ENCODE measurements around the gene GK.
A peak's percentile ranks its signal among the peaks of the same experiment; 100 is the strongest.
"Not testable (repeated sequence)": the region's sequence is repeated elsewhere in the genome, so short reads cannot be mapped to it uniquely, and the experiment has no call there.

Gene GK

DNA sequence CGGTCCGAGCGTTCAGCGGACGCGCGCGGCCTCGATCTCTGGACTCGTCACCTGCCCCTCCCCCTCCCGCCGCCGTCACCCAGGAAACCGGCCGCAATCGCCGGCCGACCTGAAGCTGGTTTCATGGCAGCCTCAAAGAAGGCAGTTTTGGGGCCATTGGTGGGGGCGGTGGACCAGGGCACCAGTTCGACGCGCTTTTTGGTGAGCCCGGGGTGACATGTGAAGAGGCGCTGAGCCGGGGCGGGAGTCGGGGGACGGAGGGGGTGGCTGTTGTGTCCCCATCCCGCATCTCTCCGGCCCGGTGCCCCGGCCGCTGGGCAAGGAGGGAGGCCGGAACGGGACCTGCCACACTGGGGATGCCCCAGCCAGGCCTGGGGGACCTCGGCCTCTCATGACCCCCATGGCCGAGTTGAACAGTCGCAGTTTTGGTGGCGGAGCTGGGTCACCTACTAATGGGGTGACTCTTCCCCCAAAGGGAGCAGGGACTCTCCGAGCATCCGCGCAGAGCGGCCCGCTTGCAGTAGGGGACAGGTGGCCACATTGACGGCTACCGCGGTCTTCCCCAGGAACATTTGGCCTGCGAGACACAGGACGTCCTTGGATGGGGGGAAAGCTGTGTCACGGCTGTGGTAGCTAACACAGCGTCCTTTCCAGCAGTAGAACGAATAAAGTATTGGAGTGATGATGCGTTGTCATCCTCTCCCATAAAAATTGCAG, at the start of gene GK:
TSS of gene GK (plus strand) at position 9 of the 717 bp plus-strand sequence. CDS start at position 124, 115 bp downstream.
- no peak for DNase-seq

- DNase-seq = no peak
These were observed 46.1 kb upstream of the GK start for GRCh38 chrX:30607155-30607554.

DNA sequence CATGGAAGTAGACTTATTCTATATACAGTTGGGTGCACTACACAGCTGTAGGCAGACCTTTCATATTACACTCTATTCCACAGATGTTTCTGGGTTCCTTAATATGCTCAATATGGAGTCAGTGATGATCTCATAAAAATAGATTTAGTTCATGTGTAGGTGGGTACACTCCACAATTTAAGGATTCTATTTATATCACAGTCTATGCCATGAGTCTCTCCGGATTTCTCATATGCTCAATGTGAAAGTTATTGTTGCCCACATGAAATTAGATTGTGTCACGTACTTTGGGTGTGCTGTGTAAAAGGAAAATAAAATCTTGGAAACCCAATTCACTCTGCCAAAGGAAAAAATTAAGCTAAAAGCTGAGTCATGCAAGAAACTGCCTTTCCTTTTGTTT, 43.2 kb upstream of the GK start:
- DNase-seq = no peak

DNA sequence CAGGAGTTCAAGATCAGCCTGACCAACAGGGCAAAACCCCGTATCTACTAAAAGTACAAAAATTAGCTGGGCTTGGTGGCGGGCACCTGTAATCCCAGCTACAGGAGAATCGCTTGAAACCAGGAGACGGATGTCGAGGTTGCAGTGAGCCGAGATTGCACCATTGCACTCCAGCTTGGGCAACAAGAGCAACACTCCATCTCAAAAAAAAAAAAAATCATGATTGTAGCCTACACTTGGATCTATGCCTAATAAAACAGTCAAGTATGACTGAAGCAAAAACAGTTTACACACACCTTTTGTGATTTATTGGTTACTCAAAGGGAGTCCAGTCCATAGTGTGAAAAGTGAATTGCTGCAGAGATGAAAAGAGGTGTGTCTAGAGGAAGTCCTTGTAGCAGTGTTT, 41.0 kb upstream of the GK start:
- DNase-seq = no peak

DNA sequence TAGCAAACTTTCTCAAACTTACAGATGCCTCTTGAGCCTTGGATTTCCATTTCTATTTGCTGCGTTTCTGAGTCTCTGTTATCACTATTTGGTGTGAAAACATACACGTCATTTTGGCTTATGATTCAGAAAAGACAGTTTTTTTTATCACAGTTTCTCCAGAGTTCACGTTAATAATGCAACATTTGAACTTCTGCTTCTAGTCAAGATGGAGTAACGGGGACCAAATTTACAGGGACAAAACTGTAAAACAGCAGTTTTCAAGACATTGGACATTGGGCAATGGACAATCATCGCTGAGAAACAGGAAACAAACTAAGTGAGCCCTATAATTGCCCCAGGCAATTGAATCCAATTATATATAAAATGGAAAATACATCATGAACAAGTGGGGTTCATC, 39.5 kb upstream of the GK start:
- no peak for DNase-seq

DNA sequence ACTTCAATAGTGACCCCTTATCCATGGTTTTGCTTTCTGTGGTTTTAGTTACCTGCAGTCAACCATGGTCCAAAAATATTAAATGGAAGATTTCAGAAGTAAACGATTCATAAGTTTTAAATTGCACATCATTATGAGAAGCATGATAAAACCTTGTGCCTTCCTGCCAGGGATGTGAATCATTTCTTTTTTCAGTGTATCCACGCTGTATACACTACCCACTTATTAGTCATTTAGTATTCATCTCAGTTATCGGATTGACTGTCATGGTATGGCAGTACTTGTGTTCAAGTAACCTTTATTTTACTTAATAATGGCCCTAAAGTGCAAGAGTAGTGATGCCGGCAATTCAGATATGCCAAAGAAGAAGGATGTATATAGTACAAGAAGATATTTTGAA, 38.0 kb upstream of the GK start:
- DNase-seq = no peak

- no peak for DNase-seq
These were observed 35.0 kb upstream of the GK start for GRCh38 chrX:30618160-30618765.

- DNase-seq = no peak
These were observed 33.1 kb upstream of the GK start for GRCh38 chrX:30620125-30620524.

- peak; percentile 44 for DNase-seq
These were observed 32.1 kb upstream of the GK start for GRCh38 chrX:30620980-30621618.

GRCh38 chrX:30622361-30622760, 30.9 kb upstream of the GK start:
- DNase-seq = no peak

- DNase-seq = no peak
These were observed 26.8 kb upstream of the GK start for GRCh38 chrX:30626402-30626801.

DNA sequence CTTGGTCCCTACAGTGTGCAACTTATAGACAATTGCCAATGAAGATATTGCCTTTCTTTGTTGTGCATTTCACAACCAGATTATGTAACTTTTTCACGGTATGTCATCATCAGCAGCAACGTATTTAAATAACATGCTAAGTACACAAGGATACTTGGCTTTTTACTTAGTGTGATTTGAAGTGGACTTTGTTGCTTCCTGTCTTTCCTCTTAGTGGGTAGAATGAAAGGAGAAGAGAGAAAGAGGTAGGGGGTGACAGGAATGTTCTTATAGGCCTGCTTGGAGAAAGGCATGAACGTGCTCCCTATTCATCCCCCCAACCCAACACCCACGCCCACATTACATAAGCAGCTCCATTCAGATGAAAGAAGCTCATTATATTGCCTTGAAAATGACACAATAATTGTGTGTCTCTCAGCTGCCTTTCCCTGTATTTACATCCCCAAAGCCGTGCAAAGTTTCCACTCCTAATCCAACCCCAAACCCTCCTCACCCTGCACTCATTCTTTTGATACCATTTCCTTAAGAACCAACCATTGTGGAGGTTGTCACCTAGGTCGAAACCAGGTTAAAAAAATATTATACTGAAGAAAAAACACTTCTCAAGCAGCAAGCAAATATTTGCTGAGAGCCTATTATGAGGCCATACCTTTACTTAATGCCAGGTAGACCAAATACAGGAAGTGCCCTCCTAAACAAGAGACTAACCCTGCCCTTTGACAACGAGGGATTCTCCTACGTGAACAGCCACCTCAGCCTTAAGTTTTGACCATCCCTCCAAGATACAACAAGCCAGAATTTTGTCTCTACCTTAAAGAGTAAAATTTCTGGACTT, 25.2 kb upstream of the GK start:
- DNase-seq = no peak

DNA sequence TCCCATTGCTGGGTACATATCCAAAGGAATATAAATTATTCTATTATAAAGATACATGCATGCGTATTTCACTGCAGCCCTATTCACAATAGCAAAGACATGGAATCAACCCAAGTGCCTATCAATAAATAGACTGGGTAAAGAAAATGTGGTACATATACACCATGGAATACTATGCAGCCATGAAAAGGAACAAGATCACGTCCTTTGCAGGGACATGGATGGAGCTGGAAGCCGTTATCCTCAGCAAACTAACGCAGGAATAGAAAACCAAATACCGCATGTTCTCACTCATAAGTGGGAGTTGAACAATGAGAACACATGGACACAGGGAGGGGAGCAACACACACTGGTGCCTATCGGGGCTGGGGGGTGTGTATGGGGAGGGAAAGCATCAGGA, 19.2 kb upstream of the GK start:
- not testable (repeated sequence) for DNase-seq

- DNase-seq = no peak
These were observed 17.6 kb upstream of the GK start for GRCh38 chrX:30635630-30636029.

DNA sequence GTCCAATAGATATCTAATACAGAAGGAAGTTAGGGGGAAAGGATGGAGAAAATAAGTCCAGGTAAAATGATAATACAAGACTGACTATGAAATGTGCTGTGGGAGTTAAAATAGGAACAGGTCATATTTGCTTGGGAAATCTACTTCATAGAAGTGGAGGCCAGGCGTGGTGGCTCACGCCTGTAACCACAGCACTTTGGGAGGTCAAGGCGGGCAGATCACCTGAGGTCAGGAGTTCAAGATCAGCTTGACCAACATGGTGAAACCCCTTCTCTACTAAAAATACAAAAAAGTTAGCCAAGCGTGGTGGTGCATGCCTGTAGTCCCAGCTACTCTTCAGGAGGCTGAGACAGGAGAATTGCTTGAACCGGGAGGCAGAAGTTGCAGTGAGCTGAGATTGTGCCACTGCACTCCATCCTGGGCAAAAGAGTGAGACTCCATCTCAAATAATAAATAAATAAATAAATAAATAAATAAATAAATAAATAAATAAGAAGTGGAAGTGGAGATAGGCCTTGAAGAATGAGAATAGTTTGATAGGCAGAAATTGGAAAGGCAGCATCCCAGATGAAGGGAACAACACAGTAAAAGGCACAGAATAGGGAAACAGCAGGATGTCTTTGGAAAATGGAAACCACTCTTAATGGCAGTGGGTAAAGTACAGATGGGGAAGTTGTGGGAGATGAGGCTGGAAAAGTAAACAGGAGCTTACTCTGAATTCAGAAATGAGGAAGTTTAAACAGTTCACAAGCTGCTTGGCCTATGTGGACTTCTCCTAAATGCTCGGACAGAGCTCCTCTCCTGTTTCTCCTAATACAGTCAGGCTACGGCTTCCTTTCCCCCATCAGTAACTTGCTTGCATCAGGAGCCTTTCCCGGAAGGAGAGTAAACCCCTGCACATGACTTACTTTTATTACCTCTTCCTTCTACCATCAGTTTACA, 15.1 kb upstream of the GK start:
- no peak for DNase-seq

DNA sequence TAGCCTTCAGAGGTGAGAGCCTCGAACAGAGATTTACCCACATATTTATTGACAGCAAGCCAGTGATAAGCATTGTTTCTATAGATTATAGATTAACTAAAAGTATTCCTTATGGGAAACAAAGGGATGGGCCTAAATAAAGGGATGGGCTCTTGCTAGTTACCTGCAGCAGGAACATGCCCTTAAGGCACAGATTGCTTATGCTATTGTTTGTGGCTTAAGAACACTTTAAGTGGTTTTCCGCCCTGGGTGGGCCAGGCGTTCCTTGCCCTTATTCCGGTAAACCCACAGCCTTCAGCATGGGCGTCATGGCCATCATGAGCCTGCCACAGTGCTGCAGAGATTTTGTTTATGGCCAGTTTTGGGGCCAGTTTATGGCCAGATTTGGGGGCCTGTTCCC, 13.5 kb upstream of the GK start:
- not testable (repeated sequence) for DNase-seq

DNA sequence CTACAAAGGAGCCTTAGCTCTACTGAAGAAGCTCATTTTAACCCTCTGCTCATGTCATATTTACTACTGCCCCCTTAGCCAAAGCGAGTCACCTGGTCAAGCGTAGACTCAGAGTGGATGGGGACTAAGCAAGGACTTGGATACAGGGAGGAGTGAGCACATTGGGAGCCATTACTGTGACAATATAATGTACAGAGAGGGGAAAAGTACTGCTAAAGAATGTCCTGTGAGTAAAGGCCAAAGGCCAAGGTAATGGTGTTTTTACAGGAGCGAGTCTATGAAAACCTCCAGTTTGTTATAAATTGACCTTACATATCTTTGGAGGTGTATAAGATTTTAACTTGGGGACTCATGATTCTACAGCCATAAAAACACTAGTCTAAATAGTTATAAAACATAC, 10.6 kb upstream of the GK start:
- no peak for DNase-seq

- no peak for DNase-seq
These were observed 9.9 kb upstream of the GK start for GRCh38 chrX:30643313-30643821.

- no peak for DNase-seq
These were observed 3.4 kb upstream of the GK start for GRCh38 chrX:30649859-30650258.

DNA sequence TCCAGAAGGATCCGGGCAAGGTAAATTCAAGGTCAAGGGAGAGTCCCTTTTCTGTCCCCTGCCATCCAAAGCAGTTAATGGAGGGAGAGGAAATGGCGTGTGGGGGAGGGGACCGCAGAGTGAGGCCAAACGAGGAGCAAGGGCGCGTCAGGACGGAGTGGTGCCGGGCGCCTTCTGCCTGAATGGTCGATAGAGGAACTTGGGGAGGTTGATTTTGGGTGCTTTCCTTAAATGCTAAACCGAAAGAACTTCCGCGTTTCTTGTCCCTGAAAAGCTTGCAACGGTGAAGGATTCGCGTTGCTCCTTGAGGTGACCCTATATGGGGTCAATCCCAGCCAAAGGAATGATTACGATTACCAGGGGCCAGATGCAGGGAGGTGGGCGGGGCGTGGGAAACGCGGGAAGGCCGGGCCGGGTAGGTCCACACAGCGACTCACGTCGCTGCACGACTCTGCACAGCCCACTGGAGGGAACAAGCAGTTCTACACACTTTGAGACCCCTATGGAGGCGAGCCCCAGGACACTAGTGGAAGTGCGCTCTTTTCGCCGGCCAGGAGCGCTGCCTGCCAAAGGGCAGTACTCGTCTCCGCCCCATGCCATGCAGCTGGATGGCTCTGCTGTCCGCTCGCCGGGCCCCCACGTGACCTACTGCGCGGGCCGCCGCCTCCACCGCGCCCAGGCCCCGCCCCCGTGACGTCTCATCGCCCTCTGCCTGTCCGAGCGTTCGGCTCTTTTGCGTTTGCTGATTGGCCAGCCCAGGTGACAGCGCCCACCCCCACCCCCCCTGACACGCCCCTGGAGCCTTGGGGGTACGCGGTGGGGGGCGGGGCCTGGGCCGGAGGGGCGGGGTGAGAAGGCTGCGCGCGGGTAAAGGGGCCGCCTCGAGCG, 452 bp upstream of the GK start:
- DNase-seq = peak; percentile 72

DNA sequence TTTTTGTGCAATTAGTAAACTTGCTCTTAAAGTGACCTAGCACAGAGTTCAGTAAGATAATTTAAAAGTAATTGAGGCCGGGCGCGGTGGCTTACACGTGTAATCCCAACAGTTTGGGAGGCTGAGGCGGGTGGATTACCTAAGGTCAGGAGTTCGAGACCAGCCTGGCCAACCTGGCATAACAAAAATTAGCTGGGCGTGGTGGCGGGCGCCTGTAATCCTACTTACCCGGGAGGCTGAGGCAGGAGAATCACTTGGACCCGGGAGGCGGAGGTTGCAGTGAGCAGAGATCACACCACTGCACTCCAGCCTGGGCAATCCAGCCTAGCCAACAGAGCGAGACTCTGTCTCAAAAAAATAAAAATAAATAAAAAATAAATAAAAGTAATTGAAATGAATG, 1.2 kb downstream of the GK start:
- DNase-seq = not testable (repeated sequence)
